ENCODE data around the gene XCL2.

The XCL2 gene

DNA sequence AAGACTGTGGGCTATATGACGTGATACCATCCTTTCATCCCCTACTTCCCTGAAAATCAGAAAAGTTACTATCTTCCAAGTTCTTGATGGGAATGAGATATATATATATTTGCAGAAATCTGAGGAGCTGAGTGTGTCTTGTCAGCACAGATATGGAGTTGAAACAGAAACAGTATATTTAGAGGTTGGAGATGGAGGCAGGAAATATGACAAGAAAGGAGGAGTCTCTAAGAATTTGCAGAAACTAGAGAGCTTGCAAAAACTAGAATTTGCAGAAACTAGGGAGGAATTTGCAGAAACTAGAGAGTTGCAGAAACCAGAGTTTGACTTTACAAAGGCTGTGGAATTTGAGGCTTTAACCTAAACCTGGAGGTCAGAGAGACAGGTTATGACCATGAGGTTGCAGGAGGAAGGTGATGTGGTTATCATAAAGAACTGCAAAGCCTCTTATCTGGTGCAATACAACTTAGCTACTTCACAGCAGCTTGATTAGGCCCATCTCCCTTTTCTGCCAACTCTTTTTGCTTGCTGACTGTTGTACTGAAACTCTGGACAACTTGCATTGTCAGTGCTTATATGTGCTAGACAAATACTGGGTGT lies 22.3 kb downstream of the XCL2 start:
- DNase-seq (ENCODE audit: extremely low read depth, low read depth), result no peak
- TF ChIP-seq, protein P1, sequence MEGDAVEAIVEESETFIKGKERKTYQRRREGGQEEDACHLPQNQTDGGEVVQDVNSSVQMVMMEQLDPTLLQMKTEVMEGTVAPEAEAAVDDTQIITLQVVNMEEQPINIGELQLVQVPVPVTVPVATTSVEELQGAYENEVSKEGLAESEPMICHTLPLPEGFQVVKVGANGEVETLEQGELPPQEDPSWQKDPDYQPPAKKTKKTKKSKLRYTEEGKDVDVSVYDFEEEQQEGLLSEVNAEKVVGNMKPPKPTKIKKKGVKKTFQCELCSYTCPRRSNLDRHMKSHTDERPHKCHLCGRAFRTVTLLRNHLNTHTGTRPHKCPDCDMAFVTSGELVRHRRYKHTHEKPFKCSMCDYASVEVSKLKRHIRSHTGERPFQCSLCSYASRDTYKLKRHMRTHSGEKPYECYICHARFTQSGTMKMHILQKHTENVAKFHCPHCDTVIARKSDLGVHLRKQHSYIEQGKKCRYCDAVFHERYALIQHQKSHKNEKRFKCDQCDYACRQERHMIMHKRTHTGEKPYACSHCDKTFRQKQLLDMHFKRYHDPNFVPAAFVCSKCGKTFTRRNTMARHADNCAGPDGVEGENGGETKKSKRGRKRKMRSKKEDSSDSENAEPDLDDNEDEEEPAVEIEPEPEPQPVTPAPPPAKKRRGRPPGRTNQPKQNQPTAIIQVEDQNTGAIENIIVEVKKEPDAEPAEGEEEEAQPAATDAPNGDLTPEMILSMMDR (IDR thresholded peaks at IDR 0.05; ENCODE audit: low read depth, low read length, missing control alignments), result no peak
- H3K4me3 ChIP-seq (replicated peaks; ENCODE audit: low read depth, low read length), result no peak overlapping the region

DNA sequence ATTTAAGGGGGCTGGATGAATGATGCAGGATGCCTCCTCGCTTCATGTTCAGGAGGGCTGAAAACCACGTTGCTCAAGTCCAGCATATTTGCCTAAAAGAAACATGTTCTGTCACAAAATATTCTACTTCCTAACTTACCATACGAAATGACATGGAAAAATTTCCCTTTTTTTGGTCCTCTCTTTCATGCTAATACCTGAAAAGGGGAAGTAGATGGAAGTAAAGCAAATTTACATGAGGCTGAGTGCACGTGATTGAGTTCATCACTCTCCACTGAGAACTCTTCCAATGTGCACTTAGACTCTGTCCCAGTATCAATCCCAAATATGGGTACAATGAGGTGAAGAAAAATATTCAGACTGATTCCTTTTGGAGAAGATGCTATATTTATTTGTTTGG lies 23.0 kb downstream of the XCL2 start:
- TF ChIP-seq, protein P1 (IDR thresholded peaks at IDR 0.05; ENCODE audit: low read depth, low read length, missing control alignments), result no peak
- DNase-seq (ENCODE audit: extremely low read depth, low read depth), result no peak

DNA sequence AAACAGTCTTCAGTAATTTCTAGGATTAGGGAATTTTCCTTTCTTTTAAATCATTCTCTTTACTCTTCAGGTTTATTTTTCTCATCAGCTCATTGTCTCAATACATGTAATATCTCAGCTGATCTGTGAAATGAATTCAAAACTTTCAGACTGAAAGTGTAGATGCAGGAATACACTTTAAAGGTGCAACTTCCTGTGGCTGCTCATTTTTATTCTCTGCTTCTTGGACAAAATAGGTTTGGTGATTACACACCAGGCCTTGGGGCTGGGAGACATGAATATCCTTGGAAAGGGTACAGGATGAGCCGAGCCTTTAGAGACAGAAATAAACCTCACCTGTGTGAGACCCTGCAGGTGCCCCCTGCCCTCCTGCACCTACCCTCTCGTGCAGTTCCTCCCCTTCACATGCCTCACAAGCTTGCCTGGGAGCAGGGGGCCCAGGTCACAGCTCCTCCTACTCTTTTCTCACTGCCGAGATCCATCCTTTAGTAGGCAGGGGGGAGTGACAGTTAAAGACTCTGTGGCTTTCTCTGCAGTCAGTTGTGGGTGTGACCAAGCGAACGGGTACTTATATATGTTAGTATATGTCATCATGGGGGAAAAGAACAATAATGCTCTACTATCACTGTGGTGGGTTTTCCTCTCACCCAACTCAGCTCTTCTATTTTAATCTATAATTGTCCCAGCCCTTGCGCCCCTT lies 23.6 kb downstream of the XCL2 start:
- no peak for DNase-seq (ENCODE audit: extremely low read depth, low read depth)
- no peak overlapping the region for H3K4me3 ChIP-seq (replicated peaks; ENCODE audit: low read depth, low read length)
- TF ChIP-seq, protein P1 (IDR thresholded peaks at IDR 0.05; ENCODE audit: low read depth, low read length, missing control alignments), result no peak

More for the DNA sequence above, 23.0 kb downstream of the XCL2 start:
- no peak overlapping the region for H3K4me3 ChIP-seq (replicated peaks; ENCODE audit: low read depth, low read length)

- TF ChIP-seq, protein P1 (IDR thresholded peaks at IDR 0.05; ENCODE audit: low read depth, low read length, missing control alignments), result no peak
- no peak for DNase-seq (ENCODE audit: extremely low read depth, low read depth)
- H3K4me3 ChIP-seq (replicated peaks; ENCODE audit: low read depth, low read length), result no peak overlapping the region
Measured at GRCh38 chr1:168518813-168519212, 25.0 kb downstream of the XCL2 start.

- no peak for DNase-seq (ENCODE audit: extremely low read depth, low read depth)
- TF ChIP-seq, protein P1 (IDR thresholded peaks at IDR 0.05; ENCODE audit: low read depth, low read length, missing control alignments), result no peak
Measured at GRCh38 chr1:168518201-168518689, 25.6 kb downstream of the XCL2 start.

GRCh38 chr1:168514455-168514854 lies 29.3 kb downstream of the XCL2 start:
- no peak for DNase-seq (ENCODE audit: extremely low read depth, low read depth)
- TF ChIP-seq, protein P1 (IDR thresholded peaks at IDR 0.05; ENCODE audit: low read depth, low read length, missing control alignments), result no peak
- H3K4me3 ChIP-seq (replicated peaks; ENCODE audit: low read depth, low read length), result no peak overlapping the region

More at GRCh38 chr1:168518201-168518689, 25.6 kb downstream of the XCL2 start:
- no peak overlapping the region for H3K4me3 ChIP-seq (replicated peaks; ENCODE audit: low read depth, low read length)
